GM18505 (cell line): ENCODE measurements around the gene CD79A.

Experiments
- ATAC-seq: cut with Tn5 transposase; IDR thresholded peaks from one replicate; pipeline ENCODE4 v1.9.1; 2021; ENCODE audit not compliant: unreplicated experiment
- POLR2A ChIP-seq: IDR thresholded peaks from 4 replicates; pipeline ENCODE4 v1.6.1; 2011; ENCODE audit warnings: borderline replicate concordance; ENCODE audit not compliant: insufficient read depth, insufficient read length; ENCODE audit errors: extremely low read depth

Gene CD79A

DNA sequence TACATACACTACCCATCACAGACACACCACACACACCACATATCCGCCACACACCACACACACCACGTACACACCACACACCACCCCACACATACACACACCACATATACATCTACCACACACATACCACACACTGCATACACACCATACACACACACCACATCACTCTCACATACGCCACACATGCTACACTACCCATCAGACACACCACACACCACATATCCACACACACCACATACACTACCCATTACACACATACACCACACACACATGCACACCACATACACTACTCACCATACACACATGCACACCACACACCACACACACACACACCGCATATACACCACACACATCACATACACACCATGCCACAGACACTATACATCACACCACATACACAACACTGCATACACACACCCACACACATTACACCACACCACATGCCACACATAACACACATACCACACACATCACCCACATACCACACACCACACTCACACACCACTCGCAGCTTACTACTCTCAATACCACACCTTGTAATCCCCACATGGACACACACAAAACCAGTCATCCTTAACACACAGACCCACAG is 41.7 kb downstream of the CD79A start:
- ATAC-seq: no peak
- no peak for TF ChIP-seq POLR2A

GRCh38 chr19:41919948-41920712 is 43.1 kb downstream of the CD79A start:
- ATAC-seq: no peak
- TF ChIP-seq POLR2A: no peak

DNA sequence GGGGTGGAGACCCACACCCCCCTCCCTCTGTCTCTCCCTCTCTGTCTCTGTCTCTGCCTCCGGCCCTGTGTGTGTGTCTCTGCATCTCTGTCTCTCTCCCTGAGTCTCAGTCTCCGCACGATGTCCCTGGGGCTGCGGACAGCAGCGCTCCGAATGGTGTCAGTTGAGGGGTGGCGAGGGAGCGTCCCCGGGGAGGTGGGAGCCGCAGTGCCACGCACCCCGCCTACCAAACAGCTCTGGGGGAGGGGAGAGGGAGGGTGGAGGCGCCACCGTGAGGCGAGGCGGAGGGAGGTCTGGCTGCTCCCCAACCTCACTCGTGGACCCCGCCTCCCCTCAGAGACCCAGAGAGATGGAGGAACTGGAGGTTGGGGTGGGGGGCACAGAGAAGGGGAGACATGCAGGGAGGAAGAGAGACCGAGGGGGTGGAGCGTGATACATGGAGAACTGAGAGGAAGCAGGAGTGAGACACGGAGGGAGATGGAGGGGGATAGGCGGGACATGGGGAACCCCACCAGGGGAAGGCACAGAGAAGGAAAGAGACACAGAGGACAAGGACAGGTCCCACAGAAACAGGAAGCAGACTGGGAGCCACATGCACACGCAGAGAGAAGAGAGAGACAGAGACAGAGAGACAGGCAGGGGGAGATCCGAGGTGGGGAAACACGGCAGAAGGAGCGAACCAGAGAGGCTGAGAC is 44.0 kb downstream of the CD79A start:
- ATAC-seq: no peak
- no peak for TF ChIP-seq POLR2A

DNA sequence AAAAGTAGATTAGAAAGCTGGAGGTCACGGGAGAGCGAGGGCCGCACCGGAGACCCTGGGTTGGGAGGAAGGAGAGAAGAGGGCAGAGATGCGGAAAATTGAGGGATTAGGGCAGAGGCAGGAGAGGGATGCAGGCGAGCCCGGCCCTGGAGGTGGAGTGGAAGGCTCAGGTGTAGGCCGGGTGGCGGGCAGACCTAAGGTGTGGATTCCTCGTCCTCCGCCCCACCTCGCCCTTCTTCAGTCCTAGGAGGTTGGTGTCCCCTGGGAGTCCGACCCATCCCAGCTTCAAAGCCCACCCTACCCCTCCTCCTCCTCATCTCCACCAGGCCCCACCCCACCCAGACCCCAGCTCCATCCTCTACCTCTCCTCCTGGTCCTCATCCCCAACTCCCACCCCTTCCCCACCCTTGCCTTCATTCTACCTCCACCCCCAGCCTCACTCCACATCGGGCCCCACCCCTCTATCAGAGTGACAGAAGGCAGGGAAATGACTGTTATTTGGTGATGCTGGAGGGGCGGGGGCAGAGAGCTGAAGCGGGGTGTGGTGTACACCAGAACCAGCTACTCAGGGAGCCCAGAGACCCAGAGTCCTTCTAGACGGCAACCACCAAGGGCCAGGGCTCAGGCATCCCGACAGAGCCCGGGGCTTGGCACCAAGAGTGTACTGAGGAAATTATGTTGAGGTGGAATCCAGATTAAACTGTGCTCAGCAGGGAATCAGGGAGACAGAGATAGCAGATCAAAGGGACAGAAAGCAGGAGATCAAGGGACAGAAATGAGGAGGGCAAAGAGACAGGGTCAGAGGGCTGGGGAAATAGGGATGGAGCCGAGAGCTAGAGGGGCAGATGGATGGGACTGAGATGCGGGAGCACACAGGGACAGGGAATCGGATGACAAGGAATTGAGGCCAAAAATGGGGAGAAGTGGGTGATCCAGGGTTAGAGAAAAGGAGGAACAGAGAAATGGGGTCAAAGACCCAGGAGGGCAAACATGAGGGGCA is 44.8 kb downstream of the CD79A start:
- no peak for TF ChIP-seq POLR2A
- no peak for ATAC-seq

GRCh38 chr19:41922585-41922984 is 45.5 kb downstream of the CD79A start:
- ATAC-seq: no peak
- no peak for TF ChIP-seq POLR2A

- TF ChIP-seq POLR2A: no peak
- no peak for ATAC-seq
Observed at GRCh38 chr19:41923045-41923788, 46.1 kb downstream of the CD79A start.

- ATAC-seq: no peak
- no peak for TF ChIP-seq POLR2A
Observed at GRCh38 chr19:41924151-41925145, 47.4 kb downstream of the CD79A start.

DNA sequence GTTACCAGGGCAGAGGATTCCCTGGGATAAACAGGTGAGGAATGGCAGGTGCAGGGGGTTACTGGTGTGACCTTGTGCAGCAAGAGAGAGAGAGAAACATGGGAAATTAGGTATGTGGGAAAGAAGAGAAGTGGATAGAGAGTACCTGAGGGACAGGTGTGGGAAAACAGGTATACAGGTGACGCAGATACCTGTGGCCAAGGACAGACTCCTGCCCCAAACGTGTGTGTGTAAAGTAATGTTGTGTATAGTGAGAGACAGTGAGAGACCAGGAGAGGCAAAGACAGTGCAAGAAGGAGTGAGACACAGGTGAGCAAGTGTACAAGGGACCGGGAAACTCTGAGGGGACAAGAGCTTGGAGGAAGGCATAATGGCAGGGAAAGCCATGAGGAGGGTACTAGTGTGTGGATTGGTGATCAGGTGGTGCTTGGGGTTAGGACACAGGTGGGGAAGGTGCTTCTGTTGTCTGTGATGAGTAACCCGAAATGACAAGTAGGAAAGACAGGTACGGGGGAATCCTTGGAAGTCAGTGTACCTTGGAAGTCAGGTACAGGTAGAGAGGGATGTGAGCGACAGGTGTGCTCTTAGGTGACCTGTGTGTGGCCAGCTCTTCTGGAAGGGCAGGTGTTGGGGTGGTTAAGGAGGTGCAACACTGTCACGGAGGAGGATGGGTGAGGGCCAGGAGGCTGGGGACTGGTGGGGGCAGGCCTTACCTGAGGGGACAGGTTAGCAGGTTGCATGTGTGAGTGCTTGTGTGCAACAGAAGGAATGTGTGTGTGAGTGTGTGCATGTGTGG is 48.3 kb downstream of the CD79A start:
- ATAC-seq: no peak
- no peak for TF ChIP-seq POLR2A

GRCh38 chr19:41926028-41926762 is 49.1 kb downstream of the CD79A start:
- ATAC-seq: no peak
- no peak for TF ChIP-seq POLR2A
